Activated CD8-positive, alpha-beta memory T cell treated with anti-CD3 and anti-CD28 coated beads, Interleukin-2, amount 10 ng/mL, durations not matched to agents 7 days and 5 days (primary cell): Measurements from ENCODE around the gene IKZF1. TPM values are rescaled to one million over a fixed set of nuclear protein-coding genes. Genes with fewer than 3 reads are reported as not detected.

Source experiments
- ATAC-seq: fragments of 150-1000 bp; cut with Tn5 transposase; one replicate; pipeline ENCODE4 v1.10.0; 2021; ENCODE audit warnings: moderate library complexity
- CTCF ChIA-PET: fragments of 350-600 bp; sonication (Branson Sonifier 250); formaldehyde crosslinking; loops from one replicate; lab custom pipeline; 2021; ENCODE audit warnings: antibody characterized with exemption; lab: Charles Lee
- DNase-seq: peaks from one replicate; pipeline ENCODE4 v3.0.0-alpha.2; 2020
- H3K27ac Mint-ChIP-seq: one replicate; pipeline ENCODE4 v1.8.0; 2021; ENCODE audit warnings: mild to moderate bottlenecking, mixed read lengths
- H3K27me3 Mint-ChIP-seq: one replicate; pipeline ENCODE4 v1.8.0; 2021; ENCODE audit warnings: mixed read lengths
- H3K36me3 Mint-ChIP-seq: one replicate; pipeline ENCODE4 v1.8.0; 2021; ENCODE audit warnings: mild to moderate bottlenecking, mixed read lengths
- H3K4me1 Mint-ChIP-seq: one replicate; pipeline ENCODE4 v1.8.0; 2021; ENCODE audit warnings: mixed read lengths
- H3K4me3 Mint-ChIP-seq: one replicate; pipeline ENCODE4 v1.8.0; 2021; ENCODE audit warnings: mild to moderate bottlenecking, moderate library complexity, mixed read lengths
- H3K9me3 Mint-ChIP-seq: one replicate; pipeline ENCODE4 v1.8.0; 2022; ENCODE audit warnings: low read depth, mixed read lengths
- total RNA-seq, 2 experiments: library from RNA; stranded (reverse); gene quantifications; one replicate each; pipeline ENCODE4 v1.2.3, GENCODE V29; 2021

IKZF1 gene
- total RNA-seq, 2 experiments from 2014 or later, result 348 to 374 TPM

DNA sequence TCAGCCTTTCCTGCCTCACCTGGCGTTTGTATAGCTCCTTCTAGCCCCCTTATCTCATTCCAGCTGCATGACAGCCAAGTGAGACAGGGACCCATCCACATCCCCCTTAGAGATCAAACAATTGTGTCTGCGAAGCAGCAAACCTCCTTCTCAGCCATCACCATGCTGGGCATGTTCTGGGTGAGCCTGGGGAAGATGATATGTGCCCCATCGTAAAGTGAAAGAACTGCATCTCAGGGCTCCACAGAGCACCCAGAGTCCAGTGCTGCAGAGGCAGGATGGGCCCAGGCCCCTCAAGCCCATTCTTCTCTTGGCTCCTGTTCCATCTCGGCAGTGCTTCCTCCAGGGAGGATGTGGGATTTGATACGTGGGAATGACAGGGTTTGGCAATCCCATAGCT lies 102.4 kb downstream of the IKZF1 start:
- ATAC-seq (no peak), DNase-seq (no peak)
- Mint-ChIP-seq H3K4me1 (peaks cover 54% of the 10 kb centered on the region), H3K4me3 (no peak overlapping the region), H3K27ac (peak overlapping the region; percentile 13), H3K27me3 (no peaks in the 10 kb centered on the region), H3K9me3 (no peaks in the 10 kb centered on the region), H3K36me3 (peaks cover 33% of the 10 kb centered on the region)
- CTCF ChIA-PET, result interaction anchor here (1.1 to 2.2 kb wide), 4 partner anchors 10 to 202 kb away, joined by 3 to 16 read pairs (median 5); no protein-coding TSS in a partner anchor

DNA sequence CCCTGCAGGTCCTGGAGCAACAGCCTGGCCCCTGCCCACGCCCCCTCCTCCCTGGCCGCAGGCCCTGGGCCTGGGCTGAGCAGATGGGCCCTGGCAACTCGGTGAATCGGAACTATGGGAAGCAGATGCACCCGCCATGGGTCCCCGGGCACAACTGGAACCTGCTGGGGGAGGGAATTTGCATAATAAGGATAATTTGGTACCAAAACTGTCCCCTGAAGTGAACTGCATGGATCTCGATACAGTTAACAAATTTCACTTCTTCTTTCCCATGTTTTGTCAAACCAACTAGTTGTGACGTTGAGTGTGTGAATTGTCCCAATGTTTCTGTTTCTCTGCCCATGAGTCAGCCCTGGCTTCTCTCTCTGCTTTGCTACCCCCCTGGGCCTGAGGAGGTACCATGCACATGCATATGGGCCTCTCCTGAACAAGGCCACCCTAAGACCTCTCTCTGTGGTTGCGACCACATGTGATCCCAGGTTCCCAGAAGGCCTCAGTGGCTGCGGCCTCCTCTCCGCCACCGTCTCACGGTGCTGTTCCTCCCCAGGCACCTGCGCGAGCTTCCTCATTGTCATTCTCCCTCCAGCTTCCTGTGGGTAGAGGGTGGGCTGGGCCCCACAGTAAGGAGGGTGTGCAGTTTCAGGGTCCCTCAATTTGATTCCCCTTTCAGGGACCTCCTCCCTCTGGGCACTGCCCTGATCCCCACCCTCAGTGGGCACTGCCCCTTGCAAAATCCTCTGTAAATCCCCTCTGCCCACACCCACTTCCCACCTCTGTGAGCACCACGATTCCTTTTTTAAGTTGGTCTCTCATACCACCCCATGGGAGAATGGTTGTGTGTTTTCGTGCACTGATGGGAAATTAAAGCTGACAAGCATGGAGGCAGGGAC lies 105.6 kb downstream of the IKZF1 start:
- ATAC-seq, result peak; percentile 29
- no peaks in the 10 kb centered on the region for H3K27me3 Mint-ChIP-seq
- peaks cover 2% of the 10 kb centered on the region for H3K36me3 Mint-ChIP-seq
- CTCF ChIA-PET, result interaction anchor here (1.7 kb wide), 1 partner anchor 204 kb away, joined by 7 read pairs; no protein-coding TSS in a partner anchor
- H3K4me1 Mint-ChIP-seq, result peaks cover 41% of the 10 kb centered on the region
- H3K9me3 Mint-ChIP-seq, result no peaks in the 10 kb centered on the region
- no peak overlapping the region for H3K4me3 Mint-ChIP-seq
- H3K27ac Mint-ChIP-seq, result peak overlapping the region; percentile 54
- no peak for DNase-seq

GRCh38 chr7:50411332-50411731 lies 106.8 kb downstream of the IKZF1 start:
- Mint-ChIP-seq H3K27ac (no peak overlapping the region), H3K36me3 (no peaks in the 10 kb centered on the region), H3K4me1 (peaks cover 43% of the 10 kb centered on the region), H3K4me3 (no peak overlapping the region), H3K27me3 (no peaks in the 10 kb centered on the region), H3K9me3 (no peaks in the 10 kb centered on the region)
- CTCF ChIA-PET, result interaction anchor here (0.9 to 1.7 kb wide), 2 partner anchors 19 to 205 kb away, joined by 3 to 7 read pairs; no protein-coding TSS in a partner anchor
- DNase-seq (no peak), ATAC-seq (no peak)

- no peaks in the 10 kb centered on the region for H3K36me3 Mint-ChIP-seq
- no peaks in the 10 kb centered on the region for H3K27me3 Mint-ChIP-seq
- H3K4me3 Mint-ChIP-seq, result no peak overlapping the region
- CTCF ChIA-PET, result interaction anchor here (1.8 kb wide), 1 partner anchor 208 kb away, joined by 7 read pairs; no protein-coding TSS in a partner anchor
- H3K27ac Mint-ChIP-seq, result no peak overlapping the region
- no peak for ATAC-seq
- H3K4me1 Mint-ChIP-seq, result peaks cover 42% of the 10 kb centered on the region
- no peak for DNase-seq
- H3K9me3 Mint-ChIP-seq, result no peaks in the 10 kb centered on the region
These were observed 108.5 kb downstream of the IKZF1 start for GRCh38 chr7:50412973-50413372.

GRCh38 chr7:50413561-50413960 lies 109.0 kb downstream of the IKZF1 start:
- Mint-ChIP-seq H3K27me3 (no peaks in the 10 kb centered on the region), H3K4me1 (peaks cover 44% of the 10 kb centered on the region), H3K4me3 (no peak overlapping the region), H3K9me3 (no peaks in the 10 kb centered on the region), H3K36me3 (no peaks in the 10 kb centered on the region), H3K27ac (no peak overlapping the region)
- ATAC-seq (no peak), DNase-seq (no peak)
- CTCF ChIA-PET, result interaction anchor here (1.8 kb wide), 1 partner anchor 208 kb away, joined by 7 read pairs; no protein-coding TSS in a partner anchor

GRCh38 chr7:50415844-50416364 lies 111.4 kb downstream of the IKZF1 start:
- Mint-ChIP-seq H3K4me1 (peaks cover 25% of the 10 kb centered on the region), H3K4me3 (no peak overlapping the region), H3K27me3 (no peaks in the 10 kb centered on the region), H3K36me3 (no peaks in the 10 kb centered on the region), H3K9me3 (no peaks in the 10 kb centered on the region), H3K27ac (no peak overlapping the region)
- DNase-seq, result no peak
- no peak for ATAC-seq
- CTCF ChIA-PET, result interaction anchor here (1.2 to 7.5 kb wide), 8 partner anchors 9 to 323 kb away, joined by 3 to 83 read pairs (median 12); partner anchors contain the start of gene ZPBP

DNA sequence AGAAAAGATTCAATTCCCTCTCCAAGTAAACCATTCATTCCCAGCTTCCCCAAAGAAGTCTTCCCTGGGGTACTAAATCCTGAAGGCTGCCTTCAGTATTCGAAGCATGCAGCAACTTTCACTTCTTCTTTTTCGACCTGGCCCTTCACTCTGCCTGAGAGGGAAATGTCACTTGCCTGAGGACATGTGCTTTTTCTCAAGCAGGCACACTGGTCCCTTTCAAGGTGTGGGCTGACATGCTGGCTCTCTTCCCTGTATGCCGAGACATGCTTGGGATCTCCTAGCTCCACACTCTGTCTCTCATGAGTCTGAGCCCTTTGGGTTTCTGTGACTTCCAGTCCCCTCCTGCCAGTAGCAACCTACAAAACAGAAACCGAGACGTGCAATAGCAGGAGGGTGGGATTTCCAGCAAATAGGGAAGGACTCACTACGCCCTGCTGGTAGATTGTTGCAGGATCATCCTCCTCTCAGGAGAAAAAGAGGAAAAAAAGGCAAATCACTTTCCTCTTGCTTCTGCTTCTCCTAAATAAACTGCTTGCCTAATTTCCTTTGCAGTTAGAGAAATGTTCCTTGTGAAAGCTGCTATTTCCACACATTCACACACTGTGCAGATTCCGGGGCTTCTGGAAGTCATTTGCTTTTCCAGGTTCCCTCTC lies 112.1 kb downstream of the IKZF1 start:
- Mint-ChIP-seq H3K9me3 (no peaks in the 10 kb centered on the region), H3K4me1 (peaks cover 21% of the 10 kb centered on the region), H3K27ac (peak overlapping the region; percentile 52), H3K4me3 (peak overlapping the region; percentile 43), H3K36me3 (no peaks in the 10 kb centered on the region), H3K27me3 (no peaks in the 10 kb centered on the region)
- ATAC-seq (no peak), DNase-seq (no peak)
- CTCF ChIA-PET, result interaction anchor here (0.8 to 7.5 kb wide), 18 partner anchors 9 to 746 kb away, joined by 3 to 83 read pairs (median 9); partner anchors contain the start of gene ZPBP

DNA sequence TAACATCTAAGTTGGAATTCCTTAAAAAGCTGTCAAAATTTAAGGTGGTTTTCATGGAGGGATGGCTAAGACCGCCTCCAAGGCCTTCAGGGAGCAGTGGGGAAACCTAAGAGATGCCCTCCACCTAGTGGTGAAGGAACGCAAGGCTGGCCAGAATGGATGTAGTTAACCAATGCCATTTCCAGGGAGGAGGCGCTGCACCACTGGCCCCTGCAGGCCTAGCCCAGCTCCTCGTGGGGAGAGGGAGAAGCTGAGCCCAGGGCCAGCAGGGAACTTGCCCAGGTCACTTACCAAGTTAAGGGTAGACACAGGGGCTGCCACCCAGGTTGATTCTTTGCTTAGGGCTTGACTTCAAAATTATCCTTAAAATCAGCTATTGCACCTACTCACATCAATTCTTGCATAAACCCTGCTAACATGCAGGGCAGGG lies 113.6 kb downstream of the IKZF1 start:
- Mint-ChIP-seq H3K4me3 (no peak overlapping the region), H3K27me3 (no peaks in the 10 kb centered on the region), H3K27ac (no peak overlapping the region), H3K9me3 (no peaks in the 10 kb centered on the region), H3K4me1 (peaks cover 25% of the 10 kb centered on the region), H3K36me3 (no peaks in the 10 kb centered on the region)
- CTCF ChIA-PET, result interaction anchor here (0.7 to 7.5 kb wide), 51 partner anchors 9 to 743 kb away, joined by 3 to 83 read pairs (median 5); partner anchors contain the start of gene ZPBP
- ATAC-seq, result peak; percentile 99
- peak; percentile 87 for DNase-seq

- no peak overlapping the region for H3K27ac Mint-ChIP-seq
- H3K36me3 Mint-ChIP-seq, result no peaks in the 10 kb centered on the region
- H3K9me3 Mint-ChIP-seq, result no peaks in the 10 kb centered on the region
- no peaks in the 10 kb centered on the region for H3K27me3 Mint-ChIP-seq
- DNase-seq, result no peak
- H3K4me1 Mint-ChIP-seq, result peaks cover 25% of the 10 kb centered on the region
- no peak overlapping the region for H3K4me3 Mint-ChIP-seq
- CTCF ChIA-PET, result interaction anchor here (0.7 to 7.5 kb wide), 47 partner anchors 8 to 325 kb away, joined by 3 to 83 read pairs (median 5); partner anchors contain the start of gene ZPBP
- ATAC-seq, result no peak
These were observed 114.2 kb downstream of the IKZF1 start for GRCh38 chr7:50418526-50419290.

DNA sequence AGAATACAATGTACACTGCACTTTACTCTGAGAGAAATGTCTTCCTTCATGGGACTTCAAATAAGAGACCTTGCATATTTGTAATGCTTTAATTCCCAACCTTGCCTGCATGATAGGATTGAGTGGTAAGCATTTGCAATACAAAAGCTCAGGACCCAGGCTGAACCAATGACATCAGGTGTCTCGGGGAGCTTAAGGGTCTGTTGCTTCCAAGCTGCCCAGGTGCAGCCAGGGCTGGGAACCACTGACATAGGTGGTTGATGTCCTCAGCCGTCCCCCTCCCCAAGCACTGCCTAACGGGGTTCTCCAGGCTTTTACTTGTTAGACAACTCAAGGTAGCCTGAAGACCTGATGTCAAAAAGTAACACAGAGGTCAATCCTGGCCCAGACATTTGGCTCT lies 116.5 kb downstream of the IKZF1 start:
- no peak overlapping the region for H3K27ac Mint-ChIP-seq
- CTCF ChIA-PET, result interaction anchor here (0.8 to 7.5 kb wide), 9 partner anchors 11 to 740 kb away, joined by 3 to 62 read pairs (median 3); partner anchors contain the start of gene ZPBP
- no peaks in the 10 kb centered on the region for H3K9me3 Mint-ChIP-seq
- ATAC-seq (no peak), DNase-seq (no peak)
- peaks cover 18% of the 10 kb centered on the region for H3K4me1 Mint-ChIP-seq
- no peak overlapping the region for H3K4me3 Mint-ChIP-seq
- no peaks in the 10 kb centered on the region for H3K27me3 Mint-ChIP-seq
- no peaks in the 10 kb centered on the region for H3K36me3 Mint-ChIP-seq

GRCh38 chr7:50422858-50423257 lies 118.3 kb downstream of the IKZF1 start:
- Mint-ChIP-seq H3K4me3 (no peak overlapping the region), H3K9me3 (no peaks in the 10 kb centered on the region), H3K36me3 (no peaks in the 10 kb centered on the region), H3K27ac (no peak overlapping the region), H3K4me1 (peaks cover 5% of the 10 kb centered on the region), H3K27me3 (no peaks in the 10 kb centered on the region)
- ATAC-seq (no peak), DNase-seq (no peak)
- CTCF ChIA-PET, result interaction anchor here (1.6 kb wide), 1 partner anchor 330 kb away, joined by 3 read pairs; no protein-coding TSS in a partner anchor

- Mint-ChIP-seq H3K27me3 (no peaks in the 10 kb centered on the region), H3K4me3 (no peak overlapping the region), H3K27ac (no peak overlapping the region), H3K9me3 (no peaks in the 10 kb centered on the region), H3K36me3 (peaks cover 3% of the 10 kb centered on the region), H3K4me1 (peaks cover 4% of the 10 kb centered on the region)
- CTCF ChIA-PET, result interaction anchor here (1.0 to 1.6 kb wide), 2 partner anchors 218 to 331 kb away, joined by 3 read pairs; no protein-coding TSS in a partner anchor
- no peak for DNase-seq
- ATAC-seq, result no peak
These were observed 119.3 kb downstream of the IKZF1 start for GRCh38 chr7:50423860-50424259.
